Activated CD8-positive, alpha-beta memory T cell treated with anti-CD3 and anti-CD28 coated beads, Interleukin-2, amount 50 U/mL, for 1 hour (primary cell): Measurements from ENCODE around the gene EVI2B.
"Not testable (repeated sequence)": the region's sequence is repeated elsewhere in the genome, so short reads cannot be mapped to it uniquely, and the experiment has no call there.

Source experiments
- DNase-seq: peaks from one replicate; pipeline ENCODE4 v3.0.0-alpha.2; 2020; ENCODE audit errors: extremely low read depth

The EVI2B gene

GRCh38 chr17:31272236-31272635, 41.6 kb downstream of the EVI2B start:
- DNase-seq = no peak

GRCh38 chr17:31269578-31269983, 44.3 kb downstream of the EVI2B start:
- DNase-seq = no peak

- no peak for DNase-seq
Measured at GRCh38 chr17:31269036-31269577, 44.7 kb downstream of the EVI2B start.

GRCh38 chr17:31266042-31266441, 47.8 kb downstream of the EVI2B start:
- DNase-seq = no peak

- DNase-seq = not testable (repeated sequence)
Measured at GRCh38 chr17:31262923-31263322, 50.9 kb downstream of the EVI2B start.

GRCh38 chr17:31261601-31262000, 52.3 kb downstream of the EVI2B start:
- DNase-seq = no peak

- no peak for DNase-seq
Measured at GRCh38 chr17:31260151-31260550, 53.7 kb downstream of the EVI2B start.

- no peak for DNase-seq
Measured at GRCh38 chr17:31256936-31257335, 56.9 kb downstream of the EVI2B start.

GRCh38 chr17:31254654-31255053, 59.2 kb downstream of the EVI2B start:
- DNase-seq = no peak
